HG02623 (cell line): ENCODE data around the gene KRTAP19-5.
"Not testable (repeated sequence)": the region's sequence is repeated elsewhere in the genome, so short reads cannot be mapped to it uniquely, and the experiment has no call there.

Source experiments
- ATAC-seq: cut with Tn5 transposase; IDR thresholded peaks from one replicate; pipeline ENCODE4 v1.9.1; 2021; ENCODE audit warnings: moderate library complexity; ENCODE audit not compliant: unreplicated experiment

Gene KRTAP19-5

DNA sequence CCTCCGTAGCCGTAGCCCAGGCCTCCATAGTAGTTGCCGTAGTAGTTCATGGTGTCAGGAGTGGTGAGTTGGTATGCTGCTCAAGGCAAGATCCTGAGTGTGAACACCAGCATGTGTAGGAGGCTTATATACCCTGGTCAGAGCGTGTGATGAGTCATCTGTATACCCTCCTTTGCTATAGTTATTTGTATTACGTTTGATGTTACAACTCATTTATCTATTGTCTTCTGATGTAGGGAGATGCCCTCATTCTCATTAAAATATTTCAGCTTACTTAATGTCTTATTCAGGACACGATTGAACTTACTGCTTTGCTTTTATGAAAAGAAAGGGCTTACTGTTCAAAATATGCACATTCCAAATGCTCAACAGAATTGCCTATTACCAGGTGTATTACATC, at the start of gene KRTAP19-5:
Gene KRTAP19-5, minus strand, starts transcription at position 101 of the 400 bp plus-strand sequence. Its CDS starts 51 bp downstream, at position 50.
- ATAC-seq, result no peak

- ATAC-seq, result no peak
These were observed 39.8 kb upstream of the KRTAP19-5 start, which contains the start of gene KRTAP19-6 for GRCh38 chr21:30541764-30542163. Gene KRTAP19-6 (minus strand): TSS chr21:30541864. CDS start chr21:30541833, 31 bp downstream.

DNA sequence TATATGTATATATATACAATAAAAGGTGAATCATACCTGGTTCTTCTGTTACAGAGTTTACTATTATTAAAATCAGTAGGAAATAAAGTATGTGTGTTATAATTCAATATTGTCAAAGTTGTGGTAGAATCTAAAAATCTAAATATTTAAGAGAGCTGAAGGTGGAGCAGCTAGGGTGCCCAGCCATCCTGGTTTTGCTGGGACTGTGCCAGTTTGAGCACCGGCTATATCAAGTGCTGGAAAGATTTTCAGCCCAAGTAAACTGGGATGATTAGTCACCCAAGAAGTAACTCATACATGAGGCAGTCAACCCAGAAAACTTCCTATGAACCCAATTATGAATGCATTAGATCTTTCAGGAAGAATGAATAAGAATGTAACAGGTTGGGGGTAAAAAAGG, 16.9 kb upstream of the KRTAP19-5 start:
- ATAC-seq, result no peak

GRCh38 chr21:30515681-30516080, 13.7 kb upstream of the KRTAP19-5 start:
- ATAC-seq, result no peak

DNA sequence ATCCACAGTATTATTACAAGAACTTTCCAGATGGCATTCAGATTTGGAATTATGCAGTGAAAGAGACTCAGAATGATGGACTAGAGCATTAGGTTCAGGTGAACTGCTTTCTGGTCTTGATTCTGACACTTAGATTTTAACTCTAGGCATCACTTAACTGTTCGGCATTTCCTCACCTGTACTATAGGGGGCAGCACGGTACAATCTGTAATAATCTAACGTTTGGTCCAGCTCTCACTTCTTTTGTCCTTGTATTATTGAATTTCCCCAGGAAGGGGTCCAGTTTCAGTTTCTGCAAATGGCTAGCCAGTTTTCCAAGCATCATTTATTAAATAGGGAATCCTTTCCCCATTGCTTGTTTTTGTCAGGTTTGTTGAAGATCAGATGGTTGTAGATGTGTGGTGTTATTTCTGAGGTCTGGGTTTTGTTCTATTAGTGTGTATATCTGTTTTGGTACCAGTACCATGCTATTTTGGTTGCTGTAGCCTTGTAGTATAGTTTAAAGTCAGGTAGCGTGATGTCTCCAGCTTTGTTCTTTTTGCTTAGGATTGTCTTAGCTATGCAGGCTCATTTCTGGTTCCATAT, 3.8 kb upstream of the KRTAP19-5 start:
- not testable (repeated sequence) for ATAC-seq

GRCh38 chr21:30497065-30497464, 4.9 kb downstream of the KRTAP19-5 start, which contains the start of gene KRTAP19-4:
Gene KRTAP19-4 (minus strand): TSS chr21:30497165. CDS start chr21:30497110, 55 bp downstream.
- ATAC-seq, result no peak

DNA sequence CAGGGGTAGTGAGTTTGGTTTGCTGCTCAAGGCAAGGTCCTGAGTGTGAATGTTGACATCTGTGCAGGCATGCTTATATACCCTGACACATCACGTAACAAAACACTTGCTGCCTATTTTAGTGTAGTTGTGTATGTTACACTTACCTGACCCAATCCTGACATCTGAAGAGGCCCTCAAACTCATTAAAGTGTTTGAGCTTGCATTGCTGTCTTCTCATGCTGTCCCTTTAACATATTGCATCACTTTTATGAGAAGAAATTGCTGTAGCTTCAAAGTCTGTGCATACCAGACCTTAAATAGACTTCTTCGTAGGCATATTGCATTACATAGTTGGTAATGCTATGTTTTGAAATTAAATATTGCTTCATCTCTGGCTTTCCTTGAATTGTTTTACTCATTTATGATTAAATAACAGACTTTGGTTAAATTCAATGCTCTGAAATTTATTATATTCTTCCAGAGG, 9.9 kb downstream of the KRTAP19-5 start, which contains the start of gene KRTAP19-3:
Gene KRTAP19-3, minus strand, starts transcription at position 51 of the 466 bp plus-strand sequence. CDS start 56 bp downstream, outside the sequence.
- no peak for ATAC-seq

GRCh38 chr21:30487336-30487735, 14.6 kb downstream of the KRTAP19-5 start, which contains the start of gene KRTAP19-2:
Gene KRTAP19-2 (minus strand): TSS chr21:30487436. CDS start chr21:30487348, 88 bp downstream.
- ATAC-seq, result no peak

DNA sequence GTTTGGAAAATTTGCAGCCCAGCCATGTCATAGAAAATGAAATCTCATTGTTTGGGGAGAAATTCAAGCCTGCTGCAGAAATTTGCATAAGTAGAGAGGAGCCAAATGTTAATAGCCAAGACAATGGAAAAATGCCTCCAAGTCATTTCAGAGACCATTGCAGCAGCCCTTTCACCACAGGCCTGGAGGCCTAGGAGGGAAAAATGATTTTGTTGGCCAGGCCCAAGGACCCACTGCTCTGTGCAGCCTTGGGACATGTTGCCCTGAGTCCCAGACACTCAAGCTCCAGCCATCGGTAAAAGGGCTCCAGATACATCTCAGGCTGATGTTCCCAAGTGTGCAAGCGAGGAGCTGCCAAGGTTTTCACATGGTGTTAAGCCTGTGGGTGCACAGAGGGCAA, 15.8 kb downstream of the KRTAP19-5 start:
- no peak for ATAC-seq

DNA sequence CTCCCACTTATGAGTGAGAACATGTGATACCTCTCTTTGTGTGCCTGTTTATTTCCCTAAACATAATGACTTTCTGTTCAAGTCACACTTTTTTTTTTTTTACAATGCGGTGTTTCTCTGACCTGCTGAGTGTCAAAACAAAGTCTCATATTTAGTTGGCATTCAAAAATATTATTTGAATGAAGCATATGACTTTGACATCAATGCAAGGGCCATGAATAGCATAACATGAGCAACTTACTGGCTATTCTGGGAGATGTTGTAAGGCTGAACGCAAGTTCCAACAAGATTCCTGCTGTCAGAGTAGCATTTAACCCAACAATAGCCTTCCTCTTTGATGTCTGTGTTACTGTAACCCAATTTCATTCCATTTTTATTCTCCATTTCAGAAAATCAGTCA, 19.8 kb downstream of the KRTAP19-5 start:
- ATAC-seq, result no peak

DNA sequence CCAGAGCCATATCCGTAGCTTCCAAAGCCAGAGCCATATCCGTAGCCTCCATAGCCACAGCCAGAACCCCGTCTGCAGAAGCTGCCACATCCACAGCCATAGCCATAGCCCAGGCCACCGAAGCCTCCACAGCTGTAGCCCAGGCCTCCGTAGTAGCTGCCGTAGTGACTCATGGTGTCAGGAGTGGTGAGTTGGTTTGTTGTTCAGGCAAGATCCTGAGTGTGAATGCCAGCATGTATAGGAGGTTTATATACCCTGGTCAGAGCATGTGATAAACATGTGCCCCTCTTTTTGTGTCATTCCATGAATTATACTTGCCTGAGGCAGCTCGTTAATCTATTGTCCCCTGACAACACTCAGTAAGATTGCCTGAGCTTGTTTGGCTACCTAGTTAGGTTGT, 21.8 kb downstream of the KRTAP19-5 start, which contains the start of gene KRTAP19-1:
Gene KRTAP19-1, minus strand, starts transcription at position 223 of the 400 bp plus-strand sequence. Its CDS starts 50 bp downstream, at position 173.
- no peak for ATAC-seq

DNA sequence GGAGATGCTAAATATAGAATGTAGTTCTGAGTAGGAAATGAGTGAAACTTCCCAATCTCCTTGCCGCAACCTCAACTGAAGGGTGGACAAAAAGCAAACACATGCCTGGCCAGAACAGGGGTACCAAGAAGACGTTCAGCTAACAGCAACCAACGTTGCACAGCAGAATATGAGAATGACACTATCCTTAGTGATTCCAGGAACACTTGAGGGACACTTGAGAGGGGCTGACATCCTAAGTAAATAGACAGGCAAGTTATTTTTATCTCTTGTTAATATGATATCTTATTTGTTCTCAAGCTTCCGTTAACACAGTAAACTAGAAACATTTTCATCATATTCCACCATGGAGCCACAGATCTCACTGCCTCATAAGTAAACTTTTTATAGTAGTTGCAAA, 22.7 kb downstream of the KRTAP19-5 start:
- no peak for ATAC-seq

- no peak for ATAC-seq
These were observed 23.9 kb downstream of the KRTAP19-5 start for GRCh38 chr21:30478004-30478403.

GRCh38 chr21:30468900-30469714, 32.8 kb downstream of the KRTAP19-5 start:
- no peak for ATAC-seq

GRCh38 chr21:30463713-30464112, 38.2 kb downstream of the KRTAP19-5 start:
- ATAC-seq, result no peak
